K562 (cell line): Measurements from ENCODE around the gene FMNL3. TPM values are rescaled to one million over a fixed set of nuclear protein-coding genes. Genes with fewer than 3 reads are reported as not detected.
A peak's percentile ranks its signal among the peaks of the same experiment; 100 is the strongest.

Experiments
- ATAC-seq: fragments of 200-7000 bp; cut with Tn5 transposase; 3 replicates; pipeline ENCODE4 v1.9.1; 2020; ENCODE audit warnings: moderate library complexity
- BruUV-seq: library from RNA; stranded (reverse); fragments of 400-500 nt; replicated peaks from 2 replicates; lab custom pipeline; 2021; lab: Mats Ljungman, UMichigan
- CTCF ChIA-PET: fragments of 300-600 bp; formaldehyde crosslinking; extraction: SDS; loops from one replicate; lab custom pipeline; 2021; ENCODE audit warnings: low intra/inter-chr PET ratio; lab: Yijun Ruan, JAX
- POLR2A ChIA-PET: fragments of 300-600, 350-650 bp; sonication (Branson Sonifier 250); formaldehyde crosslinking; extraction: SDS; loops from one replicate; lab custom pipeline; 2021; ENCODE audit warnings: antibody characterized with exemption, inconsistent platforms; lab: Yijun Ruan, JAX
- DNase-seq, 4 experiments: peaks; one replicate each; pipeline versions ENCODE4 v3.0.0 to v3.0.0-alpha.2; 2011 to 2018; ENCODE audit warnings: low spot score in 3 of 4, mixed read lengths in 3 of 4; ENCODE audit errors: extremely low read depth in 1 of 4
- FAIRE-seq: peaks from 2 replicates; lab custom pipeline; 2011; peaks lifted over from hg19 to GRCh38; lab: Jason Lieb, UNC
- H2AFZ ChIP-seq: 2 replicates; pipeline ENCODE4 v1.6.0; 2011; ENCODE audit warnings: low read depth, low read length, control low read depth, inconsistent platforms
- H3K27ac ChIP-seq: fragments of 200-600 bp; 3 replicates; pipeline ENCODE4 v1.8.0; 2011; ENCODE audit warnings: low read depth, mild to moderate bottlenecking, control low read depth, inconsistent platforms, low read length, moderate library complexity, mixed read lengths; ENCODE audit errors: extremely low read depth
- H3K27me3 ChIP-seq, 2 experiments: fragments of 300-600 bp in 1 of 2; 2 replicates in 1 of 2; 3 replicates in 1 of 2; pipeline versions ENCODE4 v1.6.0 to v1.8.0; 2011; ENCODE audit warnings: inconsistent platforms in 2 of 2, low read length in 2 of 2, mild to moderate bottlenecking in 1 of 2, mixed read lengths in 1 of 2, moderate library complexity in 1 of 2; ENCODE audit not compliant: control insufficient read depth in 2 of 2, insufficient read depth in 2 of 2
- H3K36me3 ChIP-seq: fragments of 300-600 bp; 3 replicates; pipeline ENCODE4 v1.8.0; 2011; ENCODE audit warnings: mild to moderate bottlenecking, low read length, inconsistent platforms; ENCODE audit not compliant: control insufficient read depth, insufficient read depth
- H3K4me1 ChIP-seq, 2 experiments: fragments of 200-600 bp in 1 of 2; replicated peaks in 1 of 2; 2 replicates in 1 of 2; 3 replicates in 1 of 2; pipeline versions ENCODE4 v1.5.1 to v1.8.0; 2011; ENCODE audit warnings: inconsistent platforms in 2 of 2, low read length in 2 of 2, mild to moderate bottlenecking in 1 of 2, mixed read lengths in 1 of 2, moderate library complexity in 1 of 2; ENCODE audit not compliant: control insufficient read depth in 2 of 2, insufficient read depth in 2 of 2
- H3K4me2 ChIP-seq: 2 replicates; pipeline ENCODE4 v1.6.1; 2011; ENCODE audit warnings: low read length, control low read depth, inconsistent platforms, mixed read lengths; ENCODE audit not compliant: insufficient read depth
- H3K4me3 ChIP-seq: fragments of 200-600 bp; sonication (generic), shearing (Covaris generic); 2 replicates; pipeline ENCODE4 v1.5.1; 2016; ENCODE audit warnings: control low read depth, inconsistent platforms
- H3K79me2 ChIP-seq: fragments of 200-600 bp; 3 replicates; pipeline ENCODE4 v1.8.0; 2011; ENCODE audit warnings: low read length, inconsistent platforms; ENCODE audit not compliant: control insufficient read depth, insufficient read depth
- H3K9ac ChIP-seq, 2 experiments: 2 replicates each; pipeline versions ENCODE4 v1.6.0 to v1.6.1; 2011; ENCODE audit warnings: low read depth in 2 of 2, low read length in 2 of 2, control low read depth in 1 of 2, inconsistent platforms in 1 of 2, mild to moderate bottlenecking in 1 of 2, mixed read lengths in 1 of 2; ENCODE audit not compliant: insufficient read depth in 1 of 2
- H3K9me1 ChIP-seq: one replicate; pipeline ENCODE4 v1.6.0; 2011; ENCODE audit warnings: inconsistent platforms, mild to moderate bottlenecking, low read length, moderate library complexity; ENCODE audit not compliant: control insufficient read depth, insufficient read depth
- H3K9me3 ChIP-seq: replicated peaks from 2 replicates; pipeline ENCODE4 v1.5.1; 2011; ENCODE audit warnings: low read depth, low read length, inconsistent platforms; ENCODE audit not compliant: control insufficient read depth, insufficient read depth
- H4K20me1 ChIP-seq: replicated peaks from 2 replicates; pipeline ENCODE4 v1.6.1; 2011; ENCODE audit warnings: low read length, inconsistent platforms, mixed read lengths; ENCODE audit not compliant: control insufficient read depth, insufficient read depth
- DLX4 ChIP-seq: fragments of 250-450 bp; sonication (Bioruptor Pico); IDR thresholded peaks from 2 replicates; pipeline ENCODE4 v1.6.1; 2021; ENCODE audit warnings: mild to moderate bottlenecking
- ELF4 ChIP-seq: fragments of 450-650 bp; formaldehyde crosslinking; IDR thresholded peaks from 2 replicates; pipeline ENCODE4 v1.4.0; 2022; ENCODE audit warnings: missing genetic modification characterization
- ESRRB ChIP-seq: fragments of 250-450 bp; sonication (Bioruptor Pico); IDR thresholded peaks from 2 replicates; pipeline ENCODE4 v1.5.0; 2020; ENCODE audit warnings: mild to moderate bottlenecking, moderate library complexity, borderline replicate concordance
- JUN ChIP-seq, 2 experiments: sonication (generic) in 1 of 2; formaldehyde crosslinking in 1 of 2; IDR thresholded peaks; 2 replicates each; pipeline versions ENCODE4 v1.6.1 to v1.8.0; 2012 to 2022; ENCODE audit warnings: borderline replicate concordance in 2 of 2, mild to moderate bottlenecking in 2 of 2, improper control_type of control experiment in 1 of 2, low read depth in 1 of 2, low read length in 1 of 2, missing genetic modification reagents in 1 of 2
- POLR2H ChIP-seq: IDR thresholded peaks from 2 replicates; pipeline ENCODE4 v1.6.1; 2016; ENCODE audit warnings: missing genetic modification characterization, low read depth, mild to moderate bottlenecking, control low read depth, missing compliant biosample characterization, moderate library complexity
- ZNF197 ChIP-seq: fragments of 200-800 bp; sonication (Bioruptor generic); IDR thresholded peaks from 2 replicates; pipeline ENCODE4 v1.6.1; 2016; ENCODE audit warnings: low read depth, missing genetic modification characterization, missing compliant biosample characterization
- ZNF395 ChIP-seq: fragments of 200-800 bp; sonication (Bioruptor generic); IDR thresholded peaks from 2 replicates; pipeline ENCODE4 v1.6.1; 2017; ENCODE audit warnings: missing genetic modification characterization, missing compliant biosample characterization
- ZNF740 ChIP-seq, 3 experiments: fragments of 200-800 bp in 1 of 3; sonication (Bioruptor generic) in 1 of 3; sonication (generic) in 1 of 3; formaldehyde crosslinking in 1 of 3; IDR thresholded peaks; 2 replicates each; pipeline versions ENCODE4 v1.6.1 to v1.8.0; 2016 to 2022; ENCODE audit warnings: mild to moderate bottlenecking in 2 of 3, missing compliant biosample characterization in 2 of 3, missing genetic modification characterization in 2 of 3, missing genetic modification reagents in 1 of 3
- WGBS: fragments of 100-300 bp; shearing (Covaris generic); methylation state at CpG from one replicate; pipeline ENCODE4 v1.1.6; 2016; ENCODE audit warnings: low coverage, mixed read lengths; ENCODE audit not compliant: insufficient coverage; ENCODE audit errors: missing lambda C conversion rate; 5-methylcytosine and 5-hydroxymethylcytosine counted together
- in situ Hi-C: fragments of 300-500 bp; cut with MboI; formaldehyde crosslinking; loops from 4 replicates; pipeline ENCODE4 v1.15.0; 2018; ENCODE audit warnings: inconsistent platforms, mixed read lengths
- intact Hi-C: fragments of 100-400 bp; cut with micrococcal nuclease; formaldehyde crosslinking; loops from 2 replicates; pipeline ENCODE4 v1.14.2; 2022
- polyA plus RNA-seq, 8 experiments: library from polyadenylated mRNA; depleted of rRNA in 4 of 8; stranded (reverse) in 5 of 8; unstranded in 3 of 8; fragments of >200 nt; fragmentation: Nextera tagmentation in 2 of 8; fragmentation: Illumina TruSeq in 1 of 8; extraction: Ambion mirVana in 2 of 8; extraction: Trizol in 1 of 8; gene quantifications; 2 replicates each; pipeline versions ENCODE4 v1.2.1 to v1.2.3, GENCODE V29; 2011 to 2014; ENCODE audit warnings: inconsistent platforms in 1 of 8, missing spikeins in 1 of 8
- total RNA-seq, 7 experiments: library from RNA; depleted of rRNA in 6 of 7; stranded (reverse); fragments of >200 nt in 6 of 7; fragmentation: Illumina TruSeq in 2 of 7; extraction: Trizol in 2 of 7; gene quantifications; 2 replicates each; pipeline versions ENCODE4 v1.2.1 to v1.2.3, GENCODE V29; 2011 to 2021; ENCODE audit warnings: low replicate concordance in 1 of 7
- TF ChIP-seq, protein P1 (sequence below): fragments of 250-450 bp; sonication (Bioruptor Pico); IDR thresholded peaks from 2 replicates; pipeline ENCODE4 v1.4.0; 2020; ENCODE audit warnings: mild to moderate bottlenecking, moderate library complexity

Gene FMNL3
- total and polyA plus RNA-seq, 9 of the 15 experiments (the other 6 are each of a cell fraction or from before 2014, with no cell fraction given) = 0.49 to 14.4 (median 6.8) TPM

- no peak for TF ChIP-seq ZNF740 (CRISPR knock-in tag; IDR thresholded peaks at IDR 0.05)
- no peak for TF ChIP-seq ZNF740 (tag; IDR thresholded peaks at IDR 0.05)
- TF ChIP-seq ESRRB = no peak
- peak; percentile 95 for TF ChIP-seq ZNF395 (CRISPR knock-in tag)
- peak; percentile 72; the same call in 1 of the 2 replicates for TF ChIP-seq JUN (IDR thresholded peaks at IDR 0.05; ENCODE audit: borderline replicate concordance, low read depth, low read length)
- TF ChIP-seq JUN (CRISPR knock-in tag; IDR thresholded peaks at IDR 0.05; ENCODE audit: borderline replicate concordance) = no peak
- peak; percentile 72 for TF ChIP-seq ZNF197 (CRISPR knock-in tag)
- TF ChIP-seq, all 486 proteins: peak for 91
Observed at GRCh38 chr12:49730568-49731101, 23.4 kb upstream of the FMNL3 start (continued).

GRCh38 chr12:49730050-49730449 lies 22.8 kb upstream of the FMNL3 start:
- Histone ChIP-seq H3K27me3 (no peaks in the 10 kb centered on the region), H3K9me3 (no peaks in the 10 kb centered on the region), H3K4me3 (no peak overlapping the region), H3K9ac (no peak overlapping the region), H3K79me2 (no peaks in the 10 kb centered on the region), H2AFZ (no peak overlapping the region), H3K36me3 (no peaks in the 10 kb centered on the region), H3K4me2 (no peak overlapping the region), H3K27ac (no peak overlapping the region), H4K20me1 (no peaks in the 10 kb centered on the region), H3K4me1 (peaks cover 0 to 20% of the 10 kb centered on the region in 2 experiments; a peak in 3 of 5 replicates), H3K9me1 (no peaks in the 10 kb centered on the region)
- in situ Hi-C loops (no loop called here), intact Hi-C loops (no loop called here)
- ChIA-PET POLR2A (no interaction called here), CTCF (no interaction called here)
- no peak for DNase-seq
- BruUV-seq = no TSS peak
- 9% methylated on average over 1 of the region's 1 CpG for WGBS
- no peak for FAIRE-seq
- no peak for ATAC-seq
- TF ChIP-seq POLR2H (peak; percentile 5; the same call in 1 of the 2 replicates), DLX4 (CRISPR knock-in tag) (no peak), ELF4 (no peak)
- TF ChIP-seq, protein P1, sequence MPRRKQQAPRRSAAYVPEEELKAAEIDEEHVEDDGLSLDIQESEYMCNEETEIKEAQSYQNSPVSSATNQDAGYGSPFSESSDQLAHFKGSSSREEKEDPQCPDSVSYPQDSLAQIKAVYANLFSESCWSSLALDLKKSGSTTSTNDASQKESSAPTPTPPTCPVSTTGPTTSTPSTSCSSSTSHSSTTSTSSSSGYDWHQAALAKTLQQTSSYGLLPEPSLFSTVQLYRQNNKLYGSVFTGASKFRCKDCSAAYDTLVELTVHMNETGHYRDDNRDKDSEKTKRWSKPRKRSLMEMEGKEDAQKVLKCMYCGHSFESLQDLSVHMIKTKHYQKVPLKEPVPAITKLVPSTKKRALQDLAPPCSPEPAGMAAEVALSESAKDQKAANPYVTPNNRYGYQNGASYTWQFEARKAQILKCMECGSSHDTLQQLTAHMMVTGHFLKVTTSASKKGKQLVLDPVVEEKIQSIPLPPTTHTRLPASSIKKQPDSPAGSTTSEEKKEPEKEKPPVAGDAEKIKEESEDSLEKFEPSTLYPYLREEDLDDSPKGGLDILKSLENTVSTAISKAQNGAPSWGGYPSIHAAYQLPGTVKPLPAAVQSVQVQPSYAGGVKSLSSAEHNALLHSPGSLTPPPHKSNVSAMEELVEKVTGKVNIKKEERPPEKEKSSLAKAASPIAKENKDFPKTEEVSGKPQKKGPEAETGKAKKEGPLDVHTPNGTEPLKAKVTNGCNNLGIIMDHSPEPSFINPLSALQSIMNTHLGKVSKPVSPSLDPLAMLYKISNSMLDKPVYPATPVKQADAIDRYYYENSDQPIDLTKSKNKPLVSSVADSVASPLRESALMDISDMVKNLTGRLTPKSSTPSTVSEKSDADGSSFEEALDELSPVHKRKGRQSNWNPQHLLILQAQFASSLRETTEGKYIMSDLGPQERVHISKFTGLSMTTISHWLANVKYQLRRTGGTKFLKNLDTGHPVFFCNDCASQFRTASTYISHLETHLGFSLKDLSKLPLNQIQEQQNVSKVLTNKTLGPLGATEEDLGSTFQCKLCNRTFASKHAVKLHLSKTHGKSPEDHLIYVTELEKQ (CRISPR knock-in tag) = 0 out of 2 replicates have a peak, but pooled peaks have one; percentile 6
